ENCODE measurements around the gene KAT2B. TPM values are rescaled to one million over a fixed set of nuclear protein-coding genes. Genes with fewer than 3 reads are reported as not detected.

The KAT2B gene
- polyA plus RNA-seq (2011; rRNA removed): 4.5 and 7.1 TPM in 2 replicates
- polyA minus RNA-seq (2011; rRNA and poly(A)+ RNA removed): 1.8 and 3.0 TPM in 2 replicates

- no peak for DNase-seq (ENCODE audit: low read depth)
- H3K36me3 ChIP-seq (ENCODE audit: control insufficient read depth, insufficient read depth, low read length): no peaks in the 10 kb centered on the region
- no peaks in the 10 kb centered on the region for H3K27me3 ChIP-seq (ENCODE audit: control insufficient read depth, insufficient read depth, low read length)
- ChIA-PET CTCF (interaction anchor here (0.8 to 1.1 kb wide), 3 partner anchors 85 to 168 kb away, joined by 3 to 5 read pairs (median 3); no protein-coding TSS in a partner anchor), POLR2A (no interaction called here)
- peak within 1 kb of the TSS; percentile 58 for H3K4me3 ChIP-seq (ENCODE audit: low read depth, low read length)
- peak; percentile 79 for TF ChIP-seq CTCF (IDR thresholded peaks at IDR 0.05; ENCODE audit: insufficient read depth, low read depth, low read length)
Observed at GRCh38 chr3:20039765-20040547, at the start of gene KAT2B. TSS of gene KAT2B (plus strand) at chr3:20040446. CDS start at chr3:20040478, 32 bp downstream.

GRCh38 chr3:19994796-19995195 lies 45.5 kb upstream of the KAT2B start:
- POLR2A ChIA-PET: no interaction called here
- Histone ChIP-seq H3K27me3 (ENCODE audit: control insufficient read depth, insufficient read depth, low read length) (no peaks in the 10 kb centered on the region), H3K4me3 (ENCODE audit: low read depth, low read length) (no peak overlapping the region), H3K36me3 (ENCODE audit: control insufficient read depth, insufficient read depth, low read length) (no peaks in the 10 kb centered on the region)
- DNase-seq (ENCODE audit: low read depth): no peak
- TF ChIP-seq CTCF (IDR thresholded peaks at IDR 0.05; ENCODE audit: insufficient read depth, low read depth, low read length): no peak
- CTCF ChIA-PET: no interaction called here

GRCh38 chr3:19997502-19997901 lies 42.7 kb upstream of the KAT2B start:
- no peak for TF ChIP-seq CTCF (IDR thresholded peaks at IDR 0.05; ENCODE audit: insufficient read depth, low read depth, low read length)
- CTCF ChIA-PET: no interaction called here
- DNase-seq (ENCODE audit: low read depth): no peak
- H3K4me3 ChIP-seq (ENCODE audit: low read depth, low read length): no peak overlapping the region
- H3K36me3 ChIP-seq (ENCODE audit: control insufficient read depth, insufficient read depth, low read length): no peaks in the 10 kb centered on the region
- POLR2A ChIA-PET: no interaction called here
- no peaks in the 10 kb centered on the region for H3K27me3 ChIP-seq (ENCODE audit: control insufficient read depth, insufficient read depth, low read length)

GRCh38 chr3:20001932-20002331 lies 38.3 kb upstream of the KAT2B start:
- POLR2A ChIA-PET: no interaction called here
- CTCF ChIA-PET: no interaction called here
- DNase-seq (ENCODE audit: low read depth): no peak
- TF ChIP-seq CTCF (IDR thresholded peaks at IDR 0.05; ENCODE audit: insufficient read depth, low read depth, low read length): no peak
- Histone ChIP-seq H3K4me3 (ENCODE audit: low read depth, low read length) (no peak overlapping the region), H3K27me3 (ENCODE audit: control insufficient read depth, insufficient read depth, low read length) (no peaks in the 10 kb centered on the region), H3K36me3 (ENCODE audit: control insufficient read depth, insufficient read depth, low read length) (no peaks in the 10 kb centered on the region)

- H3K27me3 ChIP-seq (ENCODE audit: control insufficient read depth, insufficient read depth, low read length): no peaks in the 10 kb centered on the region
- ChIA-PET CTCF (interaction anchor here (0.7 kb wide), 1 partner anchor 44 kb away, joined by 3 read pairs; no protein-coding TSS in a partner anchor), POLR2A (no interaction called here)
- no peak for TF ChIP-seq CTCF (IDR thresholded peaks at IDR 0.05; ENCODE audit: insufficient read depth, low read depth, low read length)
- no peak for DNase-seq (ENCODE audit: low read depth)
- H3K4me3 ChIP-seq (ENCODE audit: low read depth, low read length): no peak overlapping the region
- H3K36me3 ChIP-seq (ENCODE audit: control insufficient read depth, insufficient read depth, low read length): no peaks in the 10 kb centered on the region
Observed at GRCh38 chr3:20007960-20008359, 32.3 kb upstream of the KAT2B start.

All from BJ (cell line).